Activated naive CD4-positive, alpha-beta T cell treated with anti-CD3 and anti-CD28 coated beads, Interleukin-2, amount 50 U/mL, for 72 hours (primary cell): Measurements from ENCODE around the gene TXNRD1. TPM values are rescaled to one million over a fixed set of nuclear protein-coding genes. Genes with fewer than 3 reads are reported as not detected.

Experiments
- ATAC-seq, 2 donors: fragments of 150-1000 bp; cut with Tn5 transposase; 2 replicates each; pipeline ENCODE4 v1.10.0; 2021; ENCODE audit warnings: mild to moderate bottlenecking in 2 of 2, moderate library complexity in 2 of 2
- DNase-seq, 2 donors: peaks; one replicate each; pipeline ENCODE4 v3.0.0; 2021 to 2022; ENCODE audit warnings: low spot score in 2 of 2
- H3K27ac Mint-ChIP-seq, 2 donors: one replicate each; pipeline ENCODE4 v1.8.0; 2022; ENCODE audit warnings: mild to moderate bottlenecking in 2 of 2, mixed read lengths in 2 of 2
- H3K36me3 Mint-ChIP-seq, 2 donors: one replicate each; pipeline ENCODE4 v1.8.0; 2022; ENCODE audit warnings: mixed read lengths in 2 of 2
- H3K9me3 Mint-ChIP-seq, 2 donors: one replicate each; pipeline ENCODE4 v1.8.0; 2022; ENCODE audit warnings: mixed read lengths in 2 of 2
- total RNA-seq, 2 donors: library from RNA; stranded (reverse); gene quantifications; one replicate each; pipeline ENCODE4 v1.2.3, GENCODE V29; 2022

TXNRD1 gene
- total RNA-seq, 2 donors from 2014 or later, result 86.4 to 160 TPM

DNA sequence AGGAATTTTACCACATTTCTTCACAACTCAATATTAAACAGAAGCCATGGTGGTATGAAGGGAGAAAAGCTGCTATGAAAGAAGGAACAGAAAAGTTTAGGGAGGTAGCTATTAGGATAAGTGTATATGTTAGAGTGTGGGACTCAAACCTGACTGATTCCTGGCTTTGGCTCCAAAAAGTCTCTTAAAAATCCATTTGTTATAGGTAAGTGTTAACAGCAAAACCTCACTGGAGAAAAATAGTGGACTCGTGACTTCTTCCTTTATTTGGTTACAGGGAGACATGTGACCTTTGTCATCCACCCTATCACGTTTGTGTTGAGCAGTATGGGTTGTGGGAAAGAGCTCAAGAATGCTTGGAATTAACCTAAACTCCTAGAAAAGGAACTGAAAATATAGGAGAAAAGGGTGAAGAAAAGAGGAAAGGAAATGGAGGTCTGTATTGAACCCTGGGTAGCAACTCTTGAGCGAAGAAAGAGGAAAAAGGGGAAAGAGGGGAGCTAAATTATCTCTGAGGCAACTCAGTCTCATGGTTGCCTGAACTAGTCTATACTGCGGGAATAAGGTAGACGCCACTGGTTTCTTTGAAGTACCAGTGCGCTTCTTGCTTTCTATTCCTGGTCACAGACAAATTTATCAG is 84.4 kb downstream of the TXNRD1 start:
- no peak overlapping the region for H3K27ac Mint-ChIP-seq
- ATAC-seq, result no peak
- peaks cover 20 to 23% of the 10 kb centered on the region in 2 donors for H3K36me3 Mint-ChIP-seq
- DNase-seq, result no peak
- no peaks in the 10 kb centered on the region for H3K9me3 Mint-ChIP-seq

GRCh38 chr12:104303538-104304151 is 88.1 kb downstream of the TXNRD1 start, which contains the start of gene EID3:
TSS of gene EID3 (plus strand) at chr12:104303739. CDS start at chr12:104303935, 196 bp downstream.
- Mint-ChIP-seq H3K9me3 (no peaks in the 10 kb centered on the region), H3K27ac (peak within 1 kb of the TSS; percentile 84 to 94), H3K36me3 (peaks cover 13 to 26% of the 10 kb centered on the region in 2 donors)
- ATAC-seq (peak; percentile 98), DNase-seq (peak; percentile 87 to 92)

- Mint-ChIP-seq H3K36me3 (peaks cover 13 to 26% of the 10 kb centered on the region in 2 donors), H3K27ac (peak overlapping the region; percentile 84 to 94), H3K9me3 (no peaks in the 10 kb centered on the region)
- no peak for ATAC-seq
- no peak for DNase-seq
Observed at GRCh38 chr12:104304261-104305009, 88.9 kb downstream of the TXNRD1 start.

DNA sequence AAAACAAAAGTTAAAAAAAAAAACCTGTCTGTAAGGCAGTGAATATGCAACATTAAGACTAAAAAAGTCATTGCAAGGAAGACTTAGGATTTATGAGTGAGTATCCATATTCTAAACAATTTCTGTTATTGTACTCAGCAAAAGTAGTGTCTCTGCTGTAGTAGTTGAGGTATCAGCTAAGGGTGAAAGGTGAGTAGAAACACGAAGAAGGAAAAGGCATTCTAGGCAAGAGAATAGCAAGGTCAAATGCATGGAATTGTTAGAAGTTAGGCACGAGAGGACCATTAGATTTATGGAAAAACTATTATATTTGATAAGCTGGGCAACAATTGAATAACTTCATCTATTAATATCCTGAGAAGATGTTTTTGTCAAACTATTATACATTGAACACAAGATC is 89.8 kb downstream of the TXNRD1 start:
- Mint-ChIP-seq H3K36me3 (peaks cover 9 to 26% of the 10 kb centered on the region in 2 donors), H3K27ac (no peak overlapping the region)
- no peak for DNase-seq

GRCh38 chr12:104306376-104306775 is 90.8 kb downstream of the TXNRD1 start:
- DNase-seq, result no peak
- Mint-ChIP-seq H3K27ac (no peak overlapping the region), H3K9me3 (no peaks in the 10 kb centered on the region), H3K36me3 (peaks cover 9 to 29% of the 10 kb centered on the region in 2 donors)
- ATAC-seq, result no peak

More for the DNA sequence above, 89.8 kb downstream of the TXNRD1 start:
- no peaks in the 10 kb centered on the region for H3K9me3 Mint-ChIP-seq
- no peak for ATAC-seq

GRCh38 chr12:104306943-104307654 is 91.5 kb downstream of the TXNRD1 start:
- DNase-seq (no peak), ATAC-seq (no peak)
- Mint-ChIP-seq H3K27ac (peak overlapping the region in 1 of 2 donors; percentile 24), H3K9me3 (no peaks in the 10 kb centered on the region), H3K36me3 (peaks cover 9 to 31% of the 10 kb centered on the region in 2 donors)

DNA sequence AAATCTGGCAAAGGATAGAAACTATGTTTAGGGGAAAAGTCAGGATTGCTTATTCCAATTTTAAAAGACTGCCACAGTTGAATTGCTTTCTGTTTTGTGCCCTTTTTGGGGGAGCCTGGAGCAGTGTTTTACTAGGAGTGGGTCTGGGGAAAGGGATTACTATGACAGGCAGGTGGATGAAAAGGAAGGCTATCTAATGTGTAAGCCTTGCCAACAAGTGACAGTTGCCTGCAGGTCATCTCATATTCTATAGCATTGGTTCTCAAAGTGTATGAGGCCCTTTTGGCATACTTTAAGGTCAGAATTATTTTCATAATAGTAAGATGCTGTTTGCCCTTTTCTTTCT is 92.0 kb downstream of the TXNRD1 start:
- Mint-ChIP-seq H3K9me3 (no peaks in the 10 kb centered on the region), H3K36me3 (peaks cover 9 to 31% of the 10 kb centered on the region in 2 donors), H3K27ac (peak overlapping the region in 1 of 2 donors; percentile 24)
- ATAC-seq, result no peak
- no peak for DNase-seq

DNA sequence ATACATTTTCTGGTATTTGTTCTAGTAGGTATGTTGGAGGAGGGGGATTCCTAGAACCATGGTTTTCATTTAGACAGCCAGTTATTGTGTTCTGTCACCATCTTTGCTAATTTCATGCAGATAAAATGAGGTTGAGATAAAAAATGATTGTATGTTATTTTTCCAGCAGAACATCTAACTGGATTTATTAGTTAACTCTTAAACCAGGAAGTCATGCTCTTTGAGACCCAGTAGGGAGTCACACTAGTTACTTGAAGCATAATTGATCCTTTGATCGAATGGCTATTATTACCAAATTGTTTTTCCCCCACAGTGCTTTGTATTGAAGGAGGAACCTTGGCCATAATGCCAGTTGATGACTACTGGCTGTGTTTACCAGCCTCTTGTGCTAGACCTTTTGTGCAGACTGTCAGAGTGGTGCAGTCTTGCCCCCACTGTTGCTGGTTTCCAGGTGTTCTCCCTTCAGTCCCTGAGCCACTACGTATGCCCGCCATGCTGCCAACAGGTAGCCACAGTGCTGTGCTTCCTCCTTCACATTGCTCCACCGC is 93.9 kb downstream of the TXNRD1 start:
- DNase-seq (no peak), ATAC-seq (no peak)
- no peaks in the 10 kb centered on the region for H3K9me3 Mint-ChIP-seq
- peaks cover 8 to 27% of the 10 kb centered on the region in 2 donors for H3K36me3 Mint-ChIP-seq
- H3K27ac Mint-ChIP-seq, result no peak overlapping the region

DNA sequence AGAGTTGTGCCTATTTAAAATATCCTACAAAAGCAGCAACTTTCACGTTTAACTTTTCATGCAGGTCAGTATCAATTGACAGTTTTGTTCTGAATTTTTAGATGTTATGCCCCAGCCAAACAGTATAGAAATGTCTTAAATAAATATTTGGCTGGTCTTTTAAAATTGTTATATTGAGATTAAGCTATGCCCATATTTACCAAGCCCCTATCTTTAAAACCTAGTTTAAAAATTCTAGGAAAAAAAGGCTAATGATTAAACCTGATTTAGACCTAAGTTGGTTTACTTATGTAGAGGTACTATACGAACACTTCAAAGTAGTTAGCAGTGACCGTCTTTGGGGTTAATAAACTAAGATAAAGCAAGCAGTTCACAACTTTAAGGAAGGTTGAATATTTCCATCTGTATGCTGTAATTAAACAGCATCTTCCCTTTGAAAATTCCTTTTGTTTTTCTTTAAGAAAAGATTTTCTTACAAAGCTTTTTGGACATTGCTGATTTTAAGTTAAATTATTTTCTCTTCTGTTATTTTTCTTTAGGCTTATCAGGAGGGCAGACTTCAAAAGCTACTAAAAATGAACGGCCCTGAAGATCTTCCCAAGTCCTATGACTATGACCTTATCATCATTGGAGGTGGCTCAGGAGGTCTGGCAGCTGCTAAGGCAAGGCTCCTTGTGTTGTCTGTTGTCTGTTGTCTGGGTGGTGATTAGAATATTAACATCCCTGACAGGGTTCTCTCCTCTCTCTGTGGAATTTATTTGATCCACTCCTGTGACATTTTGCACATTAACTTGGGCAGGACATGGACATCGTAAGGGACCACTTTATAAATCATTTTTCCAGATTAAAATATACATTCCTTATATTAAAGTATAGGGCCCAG is 95.4 kb downstream of the TXNRD1 start:
- H3K36me3 Mint-ChIP-seq, result peaks cover 8 to 29% of the 10 kb centered on the region in 2 donors

DNA sequence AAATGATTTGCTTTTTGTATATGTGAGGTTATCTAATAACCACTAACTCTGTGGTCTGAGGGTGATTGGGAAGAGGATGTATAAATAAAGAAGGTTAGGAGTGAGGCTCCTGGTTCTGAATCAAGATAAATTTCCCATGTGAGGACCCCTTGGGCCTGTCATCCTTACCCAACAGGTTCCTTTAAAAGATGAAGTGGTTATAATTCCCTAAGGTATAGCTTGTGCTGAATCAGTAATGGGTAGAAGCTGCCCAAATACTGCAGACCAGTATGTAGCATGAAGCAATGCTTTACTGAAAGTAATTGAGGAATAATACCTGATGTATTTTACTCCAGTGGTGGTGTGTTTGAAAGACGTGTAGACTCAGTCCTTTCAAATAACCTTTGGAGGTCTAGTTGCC is 96.6 kb downstream of the TXNRD1 start:
- DNase-seq, result no peak
- Mint-ChIP-seq H3K36me3 (peaks cover 8 to 25% of the 10 kb centered on the region in 2 donors), H3K27ac (no peak overlapping the region), H3K9me3 (no peaks in the 10 kb centered on the region)
- ATAC-seq, result no peak

More for the DNA sequence above, 95.4 kb downstream of the TXNRD1 start:
- no peak for DNase-seq
- Mint-ChIP-seq H3K9me3 (no peaks in the 10 kb centered on the region), H3K27ac (no peak overlapping the region)
- no peak for ATAC-seq

DNA sequence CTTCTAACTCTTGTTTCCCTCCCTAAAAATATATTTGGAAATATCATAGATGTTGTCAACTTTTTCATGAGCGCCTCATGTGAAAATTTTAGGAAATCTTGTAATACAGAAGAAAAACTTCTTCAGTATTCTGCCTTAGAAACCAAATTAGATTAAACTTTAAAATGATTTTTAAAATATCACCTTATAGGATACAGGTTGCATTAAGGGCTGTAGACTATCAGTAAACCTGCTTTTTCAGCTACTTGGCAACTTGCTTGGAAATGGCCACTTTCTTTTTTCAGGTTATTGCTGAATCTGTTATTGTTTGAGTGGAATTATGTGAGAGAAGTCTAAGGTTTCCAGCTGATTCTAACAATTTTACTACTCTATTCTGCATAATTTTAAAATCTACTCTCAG is 97.1 kb downstream of the TXNRD1 start:
- ATAC-seq, result no peak
- peaks cover 8 to 25% of the 10 kb centered on the region in 2 donors for H3K36me3 Mint-ChIP-seq

GRCh38 chr12:104313568-104314241 is 98.1 kb downstream of the TXNRD1 start:
- Mint-ChIP-seq H3K27ac (peak overlapping the region in 1 of 2 donors; percentile 66), H3K9me3 (no peaks in the 10 kb centered on the region), H3K36me3 (peaks cover 8 to 25% of the 10 kb centered on the region in 2 donors)
- ATAC-seq (no peak), DNase-seq (no peak)

More for the DNA sequence above, 97.1 kb downstream of the TXNRD1 start:
- DNase-seq, result no peak
- no peak overlapping the region for H3K27ac Mint-ChIP-seq
- H3K9me3 Mint-ChIP-seq, result no peaks in the 10 kb centered on the region

GRCh38 chr12:104314242-104314614 is 98.6 kb downstream of the TXNRD1 start:
- no peak for ATAC-seq
- peaks cover 8 to 25% of the 10 kb centered on the region in 2 donors for H3K36me3 Mint-ChIP-seq
- DNase-seq, result no peak
- no peaks in the 10 kb centered on the region for H3K9me3 Mint-ChIP-seq
- no peak overlapping the region for H3K27ac Mint-ChIP-seq

GRCh38 chr12:104315326-104316224 is 100.0 kb downstream of the TXNRD1 start:
- H3K27ac Mint-ChIP-seq, result no peak overlapping the region
- H3K36me3 Mint-ChIP-seq, result peaks cover 8 to 25% of the 10 kb centered on the region in 2 donors

More at GRCh38 chr12:104315326-104316224, 100.0 kb downstream of the TXNRD1 start:
- DNase-seq, result no peak
- no peaks in the 10 kb centered on the region for H3K9me3 Mint-ChIP-seq
- no peak for ATAC-seq
